ENCODE data around the gene CTNNA3. TPM values are rescaled to one million over a fixed set of nuclear protein-coding genes. Genes with fewer than 3 reads are reported as not detected.

Gene CTNNA3
- total RNA-seq, 1 donor: not detected

DNA sequence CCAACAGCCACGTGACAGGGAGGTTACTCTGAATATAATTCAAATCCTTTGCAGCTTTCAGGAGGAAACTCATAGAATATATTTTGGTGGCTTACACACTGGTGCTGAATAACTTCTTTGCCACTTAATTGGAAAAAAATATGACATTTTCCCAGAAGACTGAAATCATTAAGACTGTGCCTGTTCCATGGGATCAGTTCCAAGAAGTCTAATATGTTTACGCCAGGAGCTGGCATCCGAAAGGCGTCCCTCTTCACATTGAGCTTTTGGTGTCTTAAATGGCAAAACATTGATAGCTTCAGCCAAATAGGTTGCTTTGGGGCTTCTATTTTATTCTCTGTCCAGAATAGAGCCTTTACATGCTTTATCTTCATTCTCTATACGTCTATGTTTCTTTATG lies 1687.8 kb downstream of the CTNNA3 start:
- Histone ChIP-seq H4K20me1 (ENCODE audit: insufficient read depth, low read length) (no peaks in the 10 kb centered on the region), H3K27me3 (ENCODE audit: insufficient read depth, low read length) (no peaks in the 10 kb centered on the region), H3K27ac (ENCODE audit: low read depth, low read length) (no peak overlapping the region), H3K9me3 (ENCODE audit: low read depth, low read length) (no peaks in the 10 kb centered on the region), H3K4me2 (ENCODE audit: insufficient read depth, low read length) (no peak overlapping the region), H3K36me3 (ENCODE audit: insufficient read depth, low read length) (no peaks in the 10 kb centered on the region), H3K4me3 (ENCODE audit: insufficient read depth, low read length) (no peak overlapping the region), H2AFZ (ENCODE audit: low read length) (no peak overlapping the region), H3K4me1 (ENCODE audit: insufficient read depth, low read length) (no peaks in the 10 kb centered on the region), H3K79me2 (ENCODE audit: insufficient read depth, low read length) (no peaks in the 10 kb centered on the region)
- no peak for DNase-seq (ENCODE audit: insufficient read length, low spot score, missing footprints)
- no peak for TF ChIP-seq CTCF (IDR thresholded peaks at IDR 0.05; ENCODE audit: extremely low read depth, low read depth, low read length)

DNA sequence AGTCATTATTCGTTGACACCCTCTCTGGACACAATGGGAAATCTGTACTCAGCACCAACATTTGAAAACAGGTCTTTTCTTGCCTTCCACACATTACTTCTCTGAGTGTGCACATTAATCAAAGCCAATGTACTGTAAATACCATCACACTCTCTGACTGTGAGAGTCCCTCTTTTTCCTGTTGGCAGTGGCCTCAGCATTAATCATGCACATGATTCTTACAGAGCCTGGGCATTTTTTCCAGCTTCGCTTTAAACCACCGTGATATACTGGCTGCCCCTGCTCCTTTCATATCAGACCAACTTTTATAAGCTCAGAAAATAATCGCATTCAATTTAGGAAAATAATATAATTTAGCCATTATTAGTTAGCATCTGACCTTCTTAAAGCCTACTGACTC lies 1689.6 kb downstream of the CTNNA3 start:
- H2AFZ ChIP-seq (ENCODE audit: low read length): no peak overlapping the region
- H3K4me1 ChIP-seq (ENCODE audit: insufficient read depth, low read length): no peaks in the 10 kb centered on the region
- H3K4me3 ChIP-seq (ENCODE audit: insufficient read depth, low read length): no peak overlapping the region
- no peaks in the 10 kb centered on the region for H3K36me3 ChIP-seq (ENCODE audit: insufficient read depth, low read length)
- no peaks in the 10 kb centered on the region for H3K79me2 ChIP-seq (ENCODE audit: insufficient read depth, low read length)
- H3K27me3 ChIP-seq (ENCODE audit: insufficient read depth, low read length): no peaks in the 10 kb centered on the region
- no peak overlapping the region for H3K4me2 ChIP-seq (ENCODE audit: insufficient read depth, low read length)
- H4K20me1 ChIP-seq (ENCODE audit: insufficient read depth, low read length): no peaks in the 10 kb centered on the region
- TF ChIP-seq CTCF (IDR thresholded peaks at IDR 0.05; ENCODE audit: extremely low read depth, low read depth, low read length): no peak
- no peak for DNase-seq (ENCODE audit: insufficient read length, low spot score, missing footprints)
- H3K27ac ChIP-seq (ENCODE audit: low read depth, low read length): no peak overlapping the region
- no peaks in the 10 kb centered on the region for H3K9me3 ChIP-seq (ENCODE audit: low read depth, low read length)

DNA sequence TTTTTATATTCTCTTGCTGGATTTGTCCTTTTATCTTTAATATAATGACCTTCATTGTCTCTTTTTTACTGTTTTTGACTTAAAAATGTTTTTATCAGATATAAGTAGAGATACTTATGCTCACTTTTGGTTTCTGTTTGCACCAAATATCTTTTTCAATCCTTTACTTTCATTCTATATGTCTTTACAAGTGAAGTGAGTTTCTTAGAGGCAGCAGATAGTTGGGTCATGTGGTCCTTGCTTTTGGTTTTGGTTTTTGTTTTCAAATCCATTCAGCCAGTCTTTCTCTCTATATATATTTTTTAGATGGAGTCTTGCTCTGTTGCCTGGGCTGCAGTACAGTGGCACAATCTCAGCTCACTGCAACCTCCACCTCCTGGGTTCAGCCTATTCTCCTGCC lies 1702.5 kb downstream of the CTNNA3 start:
- no peak overlapping the region for H3K27ac ChIP-seq (ENCODE audit: low read depth, low read length)
- peaks cover 2% of the 10 kb centered on the region for H3K9me3 ChIP-seq (ENCODE audit: low read depth, low read length)
- no peak overlapping the region for H2AFZ ChIP-seq (ENCODE audit: low read length)
- H4K20me1 ChIP-seq (ENCODE audit: insufficient read depth, low read length): no peaks in the 10 kb centered on the region
- no peak overlapping the region for H3K4me2 ChIP-seq (ENCODE audit: insufficient read depth, low read length)
- H3K4me1 ChIP-seq (ENCODE audit: insufficient read depth, low read length): no peaks in the 10 kb centered on the region
- no peaks in the 10 kb centered on the region for H3K79me2 ChIP-seq (ENCODE audit: insufficient read depth, low read length)
- DNase-seq (ENCODE audit: insufficient read length, low spot score, missing footprints): no peak
- no peak overlapping the region for H3K4me3 ChIP-seq (ENCODE audit: insufficient read depth, low read length)
- no peak for TF ChIP-seq CTCF (IDR thresholded peaks at IDR 0.05; ENCODE audit: extremely low read depth, low read depth, low read length)
- no peaks in the 10 kb centered on the region for H3K27me3 ChIP-seq (ENCODE audit: insufficient read depth, low read length)
- H3K36me3 ChIP-seq (ENCODE audit: insufficient read depth, low read length): no peaks in the 10 kb centered on the region

- H3K4me3 ChIP-seq (ENCODE audit: insufficient read depth, low read length): no peak overlapping the region
- no peaks in the 10 kb centered on the region for H3K79me2 ChIP-seq (ENCODE audit: insufficient read depth, low read length)
- H3K4me2 ChIP-seq (ENCODE audit: insufficient read depth, low read length): no peak overlapping the region
- no peaks in the 10 kb centered on the region for H4K20me1 ChIP-seq (ENCODE audit: insufficient read depth, low read length)
- H2AFZ ChIP-seq (ENCODE audit: low read length): no peak overlapping the region
- DNase-seq (ENCODE audit: insufficient read length, low spot score, missing footprints): no peak
- no peaks in the 10 kb centered on the region for H3K27me3 ChIP-seq (ENCODE audit: insufficient read depth, low read length)
- no peak overlapping the region for H3K27ac ChIP-seq (ENCODE audit: low read depth, low read length)
- peaks cover 5% of the 10 kb centered on the region for H3K9me3 ChIP-seq (ENCODE audit: low read depth, low read length)
- no peaks in the 10 kb centered on the region for H3K36me3 ChIP-seq (ENCODE audit: insufficient read depth, low read length)
- TF ChIP-seq CTCF (IDR thresholded peaks at IDR 0.05; ENCODE audit: extremely low read depth, low read depth, low read length): no peak
- H3K4me1 ChIP-seq (ENCODE audit: insufficient read depth, low read length): no peaks in the 10 kb centered on the region
These were observed 1727.1 kb downstream of the CTNNA3 start for GRCh38 chr10:65968871-65969270.

Measured in osteoblast (primary cell).